ENCODE data around the gene NUP43.
"Not testable (repeated sequence)": the region's sequence is repeated elsewhere in the genome, so short reads cannot be mapped to it uniquely, and the experiment has no call there.

Gene NUP43

GRCh38 chr6:149696901-149697300 is 49.4 kb downstream of the NUP43 start:
- DNase-seq (ENCODE audit: low read depth, low spot score), result no peak
- Histone ChIP-seq H3K9me3 (ENCODE audit: control insufficient read depth, insufficient read depth, low read length) (no peaks in the 10 kb centered on the region), H3K4me1 (ENCODE audit: control insufficient read depth, insufficient read depth, low read length) (no peaks in the 10 kb centered on the region), H3K27me3 (ENCODE audit: control insufficient read depth, insufficient read depth, low read length) (no peaks in the 10 kb centered on the region), H3K27ac (ENCODE audit: low read length) (no peak overlapping the region), H3K36me3 (ENCODE audit: control insufficient read depth, insufficient read depth, low read length) (no peaks in the 10 kb centered on the region), H3K4me3 (ENCODE audit: low read length) (no peak overlapping the region)
- WGBS (ENCODE audit: insufficient coverage, insufficient read length), result no CpG with 5 or more reads among the region's 1 CpG

DNA sequence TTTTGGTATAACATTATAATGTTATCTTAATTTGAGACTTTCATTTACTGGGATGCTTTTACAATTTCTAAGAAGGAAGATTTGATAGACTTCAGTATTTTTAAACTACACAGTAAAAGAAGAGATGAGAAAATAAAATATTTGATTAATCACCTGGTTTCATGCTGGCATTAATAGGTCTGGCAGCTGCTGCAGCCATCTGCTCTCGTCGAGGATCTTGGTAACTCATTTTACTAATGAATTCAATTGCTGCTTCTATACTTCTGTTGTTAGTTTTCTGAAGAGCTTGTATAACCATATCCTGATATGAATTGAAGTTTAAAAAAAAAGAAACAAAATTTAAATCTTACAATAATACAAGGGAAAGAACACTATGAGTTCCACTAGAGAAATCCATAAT is 51.4 kb downstream of the NUP43 start:
- H3K27ac ChIP-seq (ENCODE audit: low read length), result no peak overlapping the region
- H3K4me3 ChIP-seq (ENCODE audit: low read length), result no peak overlapping the region
- H3K9me3 ChIP-seq (ENCODE audit: control insufficient read depth, insufficient read depth, low read length), result no peaks in the 10 kb centered on the region
- no peak for DNase-seq (ENCODE audit: low read depth, low spot score)
- no CpG with 5 or more reads among the region's 2 CpGs for WGBS (ENCODE audit: insufficient coverage, insufficient read length)
- no peaks in the 10 kb centered on the region for H3K4me1 ChIP-seq (ENCODE audit: control insufficient read depth, insufficient read depth, low read length)
- no peaks in the 10 kb centered on the region for H3K36me3 ChIP-seq (ENCODE audit: control insufficient read depth, insufficient read depth, low read length)
- no peaks in the 10 kb centered on the region for H3K27me3 ChIP-seq (ENCODE audit: control insufficient read depth, insufficient read depth, low read length)

DNA sequence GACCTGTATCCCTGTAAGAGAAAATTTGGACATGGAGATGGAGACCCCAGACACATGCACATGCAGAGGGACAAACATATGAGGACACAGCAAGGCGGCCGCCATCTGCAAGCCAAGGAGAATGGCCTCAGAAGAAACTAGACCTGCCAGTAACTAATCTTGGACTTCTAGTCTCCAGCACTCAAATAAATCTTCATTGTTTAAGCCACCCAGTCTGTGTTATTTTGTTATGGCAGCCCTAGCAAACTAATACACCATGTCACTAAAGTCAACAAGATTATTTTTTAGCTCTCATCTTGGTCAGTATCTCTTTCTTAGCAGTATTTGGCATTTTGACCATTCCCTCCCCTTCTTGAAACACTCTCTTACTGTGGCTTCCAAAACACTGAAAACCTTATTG is 55.1 kb downstream of the NUP43 start:
- no peak for DNase-seq (ENCODE audit: low read depth, low spot score)
- Histone ChIP-seq H3K4me3 (ENCODE audit: low read length) (no peak overlapping the region), H3K9me3 (ENCODE audit: control insufficient read depth, insufficient read depth, low read length) (no peaks in the 10 kb centered on the region), H3K36me3 (ENCODE audit: control insufficient read depth, insufficient read depth, low read length) (no peaks in the 10 kb centered on the region; the same call in 1 of the 2 replicates), H3K27ac (ENCODE audit: low read length) (no peak overlapping the region), H3K27me3 (ENCODE audit: control insufficient read depth, insufficient read depth, low read length) (no peaks in the 10 kb centered on the region), H3K4me1 (ENCODE audit: control insufficient read depth, insufficient read depth, low read length) (no peaks in the 10 kb centered on the region)
- no CpG with 5 or more reads among the region's 2 CpGs for WGBS (ENCODE audit: insufficient coverage, insufficient read length)

- Histone ChIP-seq H3K4me1 (ENCODE audit: control insufficient read depth, insufficient read depth, low read length) (no peaks in the 10 kb centered on the region), H3K27ac (ENCODE audit: low read length) (no peak overlapping the region), H3K36me3 (ENCODE audit: control insufficient read depth, insufficient read depth, low read length) (peaks cover 3% of the 10 kb centered on the region; the same call in 1 of the 2 replicates), H3K9me3 (ENCODE audit: control insufficient read depth, insufficient read depth, low read length) (no peaks in the 10 kb centered on the region), H3K4me3 (ENCODE audit: low read length) (no peak overlapping the region), H3K27me3 (ENCODE audit: control insufficient read depth, insufficient read depth, low read length) (no peaks in the 10 kb centered on the region)
- DNase-seq (ENCODE audit: low read depth, low spot score), result no peak
- WGBS (ENCODE audit: insufficient coverage, insufficient read length), result no CpG with 5 or more reads among the region's 7 CpGs
Measured at GRCh38 chr6:149686230-149686629, 60.1 kb downstream of the NUP43 start.

DNA sequence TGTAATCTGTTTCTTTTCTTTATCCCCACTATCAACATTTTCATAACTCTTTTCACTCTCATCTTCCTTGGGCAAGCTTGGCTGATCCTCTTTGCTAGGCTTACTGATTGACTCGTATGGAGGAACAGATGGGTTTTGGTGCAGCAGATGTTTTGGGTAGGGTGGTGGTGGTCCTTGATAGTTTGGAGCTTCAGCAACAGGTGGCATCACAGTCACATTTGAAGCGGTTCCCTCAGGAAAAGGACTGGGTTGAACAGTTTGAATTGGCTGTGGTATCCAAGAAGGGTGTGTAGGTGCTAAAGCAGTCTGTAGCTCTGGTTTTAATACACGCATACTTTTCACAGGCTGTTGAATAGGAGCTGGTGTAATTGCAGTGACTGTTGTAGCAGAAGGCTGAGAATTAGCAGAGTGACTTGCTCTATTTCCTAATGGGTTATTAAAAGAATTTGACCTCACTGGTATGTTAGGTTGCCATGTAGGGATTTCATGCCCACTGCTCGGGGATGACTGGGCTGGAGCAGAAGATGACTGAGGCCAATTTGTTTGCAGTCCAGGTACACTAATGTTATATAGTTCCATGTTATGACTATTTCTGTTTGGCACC is 63.0 kb downstream of the NUP43 start:
- H3K27ac ChIP-seq (ENCODE audit: low read length), result no peak overlapping the region
- no peaks in the 10 kb centered on the region for H3K27me3 ChIP-seq (ENCODE audit: control insufficient read depth, insufficient read depth, low read length)
- peaks cover 3% of the 10 kb centered on the region; the same call in 1 of the 2 replicates for H3K36me3 ChIP-seq (ENCODE audit: control insufficient read depth, insufficient read depth, low read length)
- no peak overlapping the region for H3K4me3 ChIP-seq (ENCODE audit: low read length)
- no peak for DNase-seq (ENCODE audit: low read depth, low spot score)
- no CpG with 5 or more reads among the region's 4 CpGs for WGBS (ENCODE audit: insufficient coverage, insufficient read length)
- H3K4me1 ChIP-seq (ENCODE audit: control insufficient read depth, insufficient read depth, low read length), result no peaks in the 10 kb centered on the region
- no peaks in the 10 kb centered on the region for H3K9me3 ChIP-seq (ENCODE audit: control insufficient read depth, insufficient read depth, low read length)

- WGBS (ENCODE audit: insufficient coverage, insufficient read length), result no CpG with 5 or more reads among the region's 14 CpGs
- H3K27me3 ChIP-seq (ENCODE audit: control insufficient read depth, insufficient read depth, low read length); H3K4me3 ChIP-seq (ENCODE audit: low read length); DNase-seq (ENCODE audit: low read depth, low spot score); H3K27ac ChIP-seq (ENCODE audit: low read length); H3K9me3 ChIP-seq (ENCODE audit: control insufficient read depth, insufficient read depth, low read length); H3K4me1 ChIP-seq (ENCODE audit: control insufficient read depth, insufficient read depth, low read length); H3K36me3 ChIP-seq (ENCODE audit: control insufficient read depth, insufficient read depth, low read length): not testable (repeated sequence)
Measured at GRCh38 chr6:149681845-149682244, 64.5 kb downstream of the NUP43 start.

- no peak for DNase-seq (ENCODE audit: low read depth, low spot score)
- Histone ChIP-seq H3K4me3 (ENCODE audit: low read length) (no peak overlapping the region), H3K27ac (ENCODE audit: low read length) (no peak overlapping the region), H3K4me1 (ENCODE audit: control insufficient read depth, insufficient read depth, low read length) (no peaks in the 10 kb centered on the region), H3K27me3 (ENCODE audit: control insufficient read depth, insufficient read depth, low read length) (no peaks in the 10 kb centered on the region), H3K36me3 (ENCODE audit: control insufficient read depth, insufficient read depth, low read length) (peaks cover 5% of the 10 kb centered on the region; the same call in 1 of the 2 replicates), H3K9me3 (ENCODE audit: control insufficient read depth, insufficient read depth, low read length) (no peaks in the 10 kb centered on the region)
Measured at GRCh38 chr6:149681209-149681608, 65.1 kb downstream of the NUP43 start.

- Histone ChIP-seq H3K4me1 (ENCODE audit: control insufficient read depth, insufficient read depth, low read length) (no peaks in the 10 kb centered on the region), H3K27ac (ENCODE audit: low read length) (no peak overlapping the region), H3K36me3 (ENCODE audit: control insufficient read depth, insufficient read depth, low read length) (peaks cover 8% of the 10 kb centered on the region; the same call in 1 of the 2 replicates), H3K27me3 (ENCODE audit: control insufficient read depth, insufficient read depth, low read length) (no peaks in the 10 kb centered on the region), H3K9me3 (ENCODE audit: control insufficient read depth, insufficient read depth, low read length) (no peaks in the 10 kb centered on the region), H3K4me3 (ENCODE audit: low read length) (no peak overlapping the region)
- no peak for DNase-seq (ENCODE audit: low read depth, low spot score)
- no CpG with 5 or more reads among the region's 1 CpG for WGBS (ENCODE audit: insufficient coverage, insufficient read length)
Measured at GRCh38 chr6:149680503-149680902, 65.8 kb downstream of the NUP43 start.
